Measurements from ENCODE around the gene CTXN3.

Gene CTXN3

DNA sequence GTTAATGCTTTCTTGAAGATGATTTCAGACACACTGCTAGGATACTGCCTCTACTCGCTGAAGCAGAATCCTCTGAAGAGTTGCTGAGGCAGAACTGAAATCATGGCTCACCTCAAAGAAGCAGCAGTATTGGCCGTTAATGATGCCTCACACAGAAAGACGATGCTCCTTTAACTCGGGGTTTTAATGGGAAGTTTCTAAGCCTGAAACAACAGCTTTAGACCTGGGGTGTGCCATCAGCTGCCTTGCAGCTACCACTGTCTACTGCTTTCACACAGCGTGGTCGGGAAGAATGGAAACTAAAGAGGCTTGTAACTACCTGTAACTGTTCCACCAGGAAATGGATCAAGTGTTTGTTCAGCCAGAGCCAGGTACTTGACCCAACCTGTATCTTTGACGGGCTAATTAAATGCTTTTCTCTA lies at the start of gene CTXN3:
Gene CTXN3 (plus strand): TSS at position 65 of the 422 bp plus-strand sequence. CDS start 8,440 bp downstream, outside the sequence.
- DNase-seq, result no peak

DNA sequence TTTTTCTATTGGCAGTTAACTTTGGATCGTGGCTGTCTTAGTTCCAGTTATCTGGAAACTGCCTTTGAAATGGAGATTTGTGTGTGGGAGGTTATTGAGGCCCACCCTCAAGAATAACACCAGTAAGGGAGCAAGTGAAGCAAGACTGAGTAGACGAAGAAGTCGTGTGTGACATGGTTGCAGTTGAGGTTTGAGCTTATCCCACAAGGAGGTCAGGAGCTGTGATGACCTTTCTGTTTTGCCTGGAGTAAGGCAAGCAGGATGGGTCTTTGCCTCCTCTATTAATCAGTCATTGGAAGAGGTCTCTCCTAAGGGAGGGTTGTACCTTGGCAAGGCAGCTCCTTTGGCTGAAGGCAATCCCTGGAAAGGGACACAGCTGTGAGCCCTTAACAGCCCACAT lies 49.6 kb upstream of the CTXN3 start:
- DNase-seq, result no peak

GRCh38 chr5:127599847-127600246 lies 49.0 kb upstream of the CTXN3 start:
- DNase-seq, result no peak

DNA sequence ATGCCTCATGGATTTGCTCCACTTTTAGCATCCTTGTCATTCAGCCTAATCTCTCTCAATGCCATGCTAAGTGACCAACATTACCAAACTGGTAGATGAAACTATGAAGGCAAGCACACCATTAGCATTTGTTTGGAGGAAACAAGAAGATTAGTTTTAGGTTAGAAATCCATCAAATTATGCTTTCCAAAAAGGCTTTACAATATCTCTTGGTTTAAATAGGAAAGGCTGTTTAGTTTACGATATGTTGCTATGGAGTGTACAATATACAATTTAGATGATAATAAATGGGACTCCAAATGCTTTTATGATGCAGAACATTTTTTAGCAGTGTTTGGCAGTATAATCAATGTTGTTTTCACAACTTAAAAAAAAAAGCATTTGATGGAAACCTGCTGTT lies 47.8 kb upstream of the CTXN3 start:
- DNase-seq, result no peak

GRCh38 chr5:127601601-127602000 lies 47.3 kb upstream of the CTXN3 start:
- DNase-seq, result no peak

- DNase-seq, result no peak
These were observed 46.4 kb upstream of the CTXN3 start for GRCh38 chr5:127602481-127602880.

GRCh38 chr5:127602896-127603844 lies 45.7 kb upstream of the CTXN3 start:
- DNase-seq, result no peak

DNA sequence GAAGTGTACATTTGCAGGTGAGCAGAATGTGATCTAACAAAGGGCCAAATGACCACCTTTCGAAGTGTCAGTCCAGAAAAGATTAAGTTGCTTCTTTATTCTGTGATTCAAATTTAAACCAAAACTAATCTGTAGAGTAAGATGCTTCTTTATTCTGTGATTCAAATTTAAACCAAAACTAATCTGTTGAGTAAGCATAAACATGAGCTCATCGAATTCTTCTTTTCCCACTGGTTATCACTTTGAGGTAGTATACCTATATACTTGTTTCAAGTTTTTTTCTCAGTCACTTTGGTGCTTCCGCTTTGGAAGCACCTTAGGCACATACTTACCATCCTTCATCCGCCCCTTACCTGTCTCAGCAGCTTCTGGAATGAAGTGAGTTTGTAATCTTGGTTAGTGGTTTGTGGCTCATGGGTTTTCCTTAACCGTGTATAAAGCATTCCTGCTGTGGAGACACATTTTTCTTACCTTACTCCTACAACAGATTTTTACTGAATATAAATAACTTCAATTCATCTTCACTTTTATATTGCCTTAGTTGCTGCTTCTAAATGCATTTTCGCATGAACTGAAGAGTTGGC lies 40.7 kb upstream of the CTXN3 start:
- peak; percentile 19 for DNase-seq

DNA sequence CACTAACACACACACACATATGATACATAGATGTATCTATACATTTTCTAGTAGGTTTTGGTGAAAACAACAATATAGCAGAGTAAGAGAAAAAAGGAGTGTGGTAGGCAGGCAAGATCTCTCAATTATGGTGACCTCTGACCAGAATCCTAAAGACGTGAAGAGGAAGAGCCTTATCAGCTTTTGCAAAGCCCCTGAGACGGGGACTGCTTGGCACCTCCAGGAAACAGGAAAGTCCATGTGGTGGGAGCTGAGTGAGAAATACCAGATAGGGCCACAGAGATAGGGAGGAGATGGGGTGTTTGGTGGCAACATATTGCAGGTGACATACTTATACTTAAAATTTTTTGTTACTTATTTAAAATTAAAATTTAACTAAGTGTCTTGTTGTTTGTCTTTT lies 39.9 kb upstream of the CTXN3 start:
- no peak for DNase-seq

DNA sequence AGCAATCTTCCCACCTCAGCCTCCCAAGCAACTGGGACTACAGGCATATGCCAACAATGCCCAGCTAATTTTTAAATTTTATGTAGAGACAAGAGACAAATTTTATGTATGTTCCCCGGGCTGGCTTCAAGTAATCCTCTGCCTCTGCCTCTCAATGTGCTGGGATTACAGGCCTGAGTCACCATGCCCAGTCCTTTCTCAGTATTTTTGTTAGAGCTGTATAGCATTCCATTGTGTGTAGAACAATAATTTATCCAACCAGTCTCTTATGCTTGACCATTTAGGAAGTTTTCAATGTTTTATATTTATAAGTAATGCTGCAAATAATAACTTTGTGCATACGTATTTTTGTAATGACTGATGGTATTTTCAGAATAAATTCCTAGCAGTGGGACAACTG lies 38.9 kb upstream of the CTXN3 start:
- DNase-seq, result no peak

DNA sequence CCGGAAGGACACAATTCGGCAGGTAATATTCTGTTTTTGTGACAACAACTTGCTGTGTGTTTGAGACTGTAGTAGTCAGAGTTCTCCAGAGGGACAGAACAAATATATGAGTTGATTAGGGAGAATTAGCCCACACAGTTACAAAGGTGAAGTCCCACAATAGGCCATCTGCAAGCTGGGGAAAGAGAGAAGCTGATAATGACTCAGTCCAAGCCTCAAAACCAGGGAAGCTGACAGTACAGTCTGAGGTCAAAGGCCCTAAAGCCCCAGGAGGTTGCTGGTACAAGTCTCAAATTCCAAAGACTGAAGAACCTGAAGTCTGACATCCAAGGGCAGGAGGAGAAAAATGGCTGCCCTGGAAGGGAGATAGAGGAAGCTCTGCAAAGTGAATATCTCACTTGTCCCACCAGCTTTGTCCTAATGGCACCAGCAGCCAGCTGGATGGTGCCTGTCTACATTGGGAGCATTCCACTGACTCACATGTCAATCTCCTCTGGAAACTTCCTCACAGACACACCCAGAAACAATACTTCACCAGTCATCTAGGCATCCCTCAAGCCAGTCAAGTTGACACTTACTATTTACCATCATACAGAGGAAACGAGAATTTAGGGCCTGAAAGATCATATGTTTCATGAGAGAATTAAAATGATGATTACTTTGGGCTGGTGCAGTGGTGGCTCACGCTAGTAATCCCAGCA lies 36.3 kb upstream of the CTXN3 start:
- DNase-seq, result no peak

- no peak for DNase-seq
These were observed 33.0 kb upstream of the CTXN3 start for GRCh38 chr5:127615916-127616315.

DNA sequence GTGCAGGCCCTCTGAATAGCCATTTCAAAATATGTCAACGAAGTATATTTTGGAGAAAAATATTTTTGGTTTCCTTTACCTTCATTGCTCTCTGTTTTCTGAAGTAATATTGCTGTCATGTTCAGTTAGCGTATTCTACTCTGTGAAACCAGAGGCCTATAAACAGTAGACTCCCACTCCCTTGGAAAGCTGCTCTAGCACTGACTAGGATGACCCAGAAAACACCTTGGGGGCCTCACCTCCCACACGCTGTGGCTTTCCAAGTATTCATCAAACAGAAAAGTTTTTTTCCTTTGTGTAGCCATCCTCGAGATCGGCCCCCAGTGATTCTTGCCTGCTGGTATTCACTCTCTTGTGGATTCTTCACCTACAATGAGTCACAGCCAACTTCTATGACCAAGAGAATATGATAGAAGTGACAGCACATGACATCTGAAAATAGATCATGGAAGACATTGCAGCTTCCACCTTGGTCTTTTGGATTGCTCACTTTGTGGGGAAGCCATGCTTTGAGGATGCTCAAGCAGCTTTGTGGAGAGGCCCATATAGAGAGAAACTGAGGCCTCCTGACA lies 28.9 kb upstream of the CTXN3 start:
- no peak for DNase-seq

- DNase-seq, result no peak
These were observed 27.1 kb upstream of the CTXN3 start for GRCh38 chr5:127621601-127622325.

DNA sequence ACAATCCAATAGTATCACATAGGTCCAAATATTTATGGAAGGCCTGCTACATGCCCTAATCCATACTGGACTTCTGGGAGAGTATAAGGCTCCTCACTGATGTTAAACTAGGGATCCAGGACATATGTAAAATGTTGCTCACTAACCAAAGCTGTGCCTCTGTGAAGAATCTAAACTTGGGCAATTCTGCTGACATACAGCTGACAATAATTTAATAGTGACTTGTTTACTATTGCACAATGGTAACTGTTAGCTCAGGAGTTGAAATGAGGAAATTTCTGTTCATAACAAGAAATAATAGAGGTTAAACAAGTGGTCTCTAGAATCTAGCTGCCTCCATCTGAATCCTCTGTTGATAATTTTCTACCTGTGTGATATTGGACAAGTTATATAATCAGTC lies 14.9 kb upstream of the CTXN3 start:
- no peak for DNase-seq

DNA sequence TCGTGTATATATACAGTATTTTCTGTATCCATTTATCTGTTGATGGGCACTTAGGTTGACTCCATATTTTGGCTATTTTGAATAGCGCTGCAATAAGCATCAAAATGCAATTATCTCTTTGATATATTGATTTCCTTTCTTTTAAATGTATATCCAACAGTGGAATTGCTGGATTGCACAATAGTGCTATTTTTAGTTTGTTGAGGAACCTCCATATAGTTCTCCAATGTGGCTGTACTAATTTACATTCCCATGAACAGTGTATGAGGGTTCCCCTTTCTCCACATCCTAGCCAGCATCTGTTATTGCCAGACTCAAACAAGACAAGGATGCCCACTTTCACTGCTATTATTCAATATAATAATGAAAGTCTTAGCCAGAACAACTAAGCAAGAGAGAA lies 9.1 kb upstream of the CTXN3 start:
- no peak for DNase-seq

DNA sequence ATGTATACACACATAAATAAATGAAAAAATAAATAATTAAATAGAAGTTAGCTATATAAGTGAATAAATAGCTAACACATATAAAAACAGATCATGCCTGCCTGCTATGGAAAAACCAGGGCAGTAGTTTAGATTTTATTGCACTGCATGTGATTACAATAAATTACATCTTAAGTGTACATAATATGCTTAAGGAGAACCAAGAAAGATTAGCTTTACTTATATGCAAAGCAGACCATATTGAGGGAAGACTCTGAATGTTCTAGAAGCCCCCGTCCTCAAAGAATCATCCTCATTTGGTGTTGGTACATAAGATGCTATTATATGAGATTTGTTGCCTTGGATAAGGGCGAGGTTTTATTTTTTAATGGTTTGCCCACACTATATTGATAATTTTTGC lies 5.9 kb upstream of the CTXN3 start:
- no peak for DNase-seq

DNA sequence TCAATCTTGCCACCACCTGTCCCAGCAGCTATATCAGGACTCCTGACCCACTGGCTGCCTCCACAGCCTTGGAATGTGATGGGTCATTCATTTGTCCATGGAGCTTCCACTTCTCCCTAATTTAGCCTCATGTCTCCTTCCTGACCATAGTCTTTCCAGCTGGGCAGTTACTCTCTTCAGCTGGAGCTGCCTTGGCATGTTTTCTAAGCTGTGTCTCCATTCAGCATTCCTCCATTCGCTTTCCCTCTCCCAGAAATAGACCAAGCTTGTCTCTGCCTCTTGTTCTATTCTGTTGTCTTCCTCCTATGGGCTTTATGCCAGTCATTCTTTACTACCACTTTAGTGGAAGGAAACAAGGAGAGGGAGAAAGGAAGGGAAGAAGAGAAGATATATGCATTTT lies 5.3 kb upstream of the CTXN3 start:
- DNase-seq, result no peak

DNA sequence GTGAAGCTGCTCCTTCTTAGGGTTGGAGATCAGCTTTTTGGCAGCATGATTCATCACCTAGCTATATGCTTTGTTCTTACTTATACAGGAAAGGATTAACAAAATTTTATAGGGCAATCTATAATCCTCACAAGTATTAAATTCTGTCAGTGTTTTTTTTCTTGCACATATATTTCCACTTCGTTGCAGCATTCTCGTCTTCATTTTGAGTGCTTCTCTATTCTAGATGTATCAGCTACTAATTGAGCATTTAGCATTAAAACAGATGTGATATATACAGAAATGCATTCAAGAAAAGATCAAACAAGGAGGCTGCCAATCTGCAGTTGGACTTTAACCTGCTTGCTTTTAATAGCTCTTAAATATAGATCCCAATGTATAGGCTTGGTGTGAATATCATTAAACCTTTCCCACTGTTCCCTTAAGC lies 3.6 kb upstream of the CTXN3 start:
- no peak for DNase-seq

DNA sequence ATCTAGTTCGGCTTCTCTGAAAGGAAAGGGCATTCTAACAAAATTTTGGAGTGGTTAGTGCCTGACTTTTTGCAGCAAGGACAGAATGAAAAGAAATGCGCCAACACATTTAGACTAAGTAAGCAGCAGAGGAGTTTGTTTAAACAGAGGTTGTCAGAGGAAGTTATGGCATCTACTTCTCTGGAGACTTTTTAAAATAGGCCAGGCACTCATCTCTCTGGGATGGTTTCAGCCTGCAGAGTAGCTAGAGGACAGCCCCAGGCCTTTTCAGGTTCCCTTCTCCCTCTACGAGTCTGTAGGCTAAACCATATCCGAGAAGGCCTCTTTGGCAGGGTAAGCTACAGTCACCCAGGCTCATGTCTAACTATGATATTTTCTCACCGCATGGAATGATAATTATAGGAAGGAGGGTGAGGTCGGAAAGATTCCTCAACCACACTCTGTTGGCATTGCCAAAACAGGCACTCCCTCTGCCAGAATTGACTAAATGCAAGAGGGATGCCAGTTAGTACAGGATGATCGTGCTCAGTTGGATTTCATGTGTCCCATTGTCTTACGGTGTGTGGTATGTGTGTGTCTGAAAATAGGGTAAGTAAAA lies 1.4 kb upstream of the CTXN3 start:
- DNase-seq, result no peak

DNA sequence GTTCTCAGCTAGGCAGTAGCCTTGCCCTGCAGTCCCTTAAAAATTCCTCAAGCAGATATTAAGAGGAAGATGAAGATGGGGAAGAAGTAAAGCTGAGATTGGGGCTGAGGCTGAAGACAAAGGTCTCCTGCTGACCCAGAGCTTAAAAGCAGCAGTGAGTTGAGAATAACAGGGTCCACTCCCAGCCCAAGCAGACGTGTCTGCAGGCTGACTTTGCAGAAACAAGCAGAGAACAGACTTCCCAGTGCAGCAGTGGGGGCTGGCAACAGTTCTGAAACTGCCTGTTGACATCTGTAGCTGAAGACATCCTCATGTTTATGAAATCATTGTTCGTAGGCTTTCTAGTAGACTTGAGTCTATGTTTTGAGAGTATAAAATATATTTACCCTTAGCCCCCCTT lies 1.1 kb downstream of the CTXN3 start:
- no peak for DNase-seq

DNA sequence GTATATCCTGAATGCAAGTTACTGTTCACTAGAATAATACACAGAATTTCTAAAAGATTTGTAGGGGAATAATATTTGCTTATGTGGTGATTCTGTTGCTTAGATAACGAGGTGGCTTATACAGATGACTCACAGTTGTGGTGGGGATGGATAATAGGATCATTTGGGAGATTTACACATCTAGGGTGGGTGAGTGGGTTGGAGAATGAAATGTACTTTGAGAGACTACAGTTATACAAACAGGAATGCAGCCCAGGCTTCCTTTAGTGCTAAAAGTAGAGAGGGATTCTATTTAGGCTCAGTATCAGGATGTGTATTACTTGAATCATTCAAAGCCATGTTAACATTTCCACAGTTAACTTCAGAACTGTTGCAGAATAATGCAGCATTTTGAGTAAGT lies 1.8 kb downstream of the CTXN3 start:
- DNase-seq, result no peak

Data from activated CD4-positive, alpha-beta T cell treated with anti-CD3 and anti-CD28 coated beads, Interleukin-10, Interleukin-2, amounts not matched to agents 100 ng/mL and 50 ng/mL, durations not matched to agents 16 hours and 8 hours (primary cell).